Pulmonary artery endothelial cell (primary cell): Measurements from ENCODE around the gene ACAP2. TPM values are rescaled to one million over a fixed set of nuclear protein-coding genes. Genes with fewer than 3 reads are reported as not detected.
"Not testable (repeated sequence)": the region's sequence is repeated elsewhere in the genome, so short reads cannot be mapped to it uniquely, and the experiment has no call there.

Experiments used
- DNase-seq: peaks from one replicate; pipeline ENCODE4 v3.0.0-alpha.2; 2011; ENCODE audit warnings: low read depth, low spot score
- total RNA-seq: library from RNA; depleted of rRNA; stranded (reverse); fragments of >200 nt; gene quantifications from 2 replicates; pipeline ENCODE4 v1.2.3, GENCODE V29; 2014

ACAP2 gene
- total RNA-seq, 1 donor from 2014 or later: 52.8 TPM

GRCh38 chr3:195443391-195443989 is 670 bp upstream of the ACAP2 start:
- DNase-seq: no peak

- no peak for DNase-seq
Measured at GRCh38 chr3:195441992-195442572, 738 bp downstream of the ACAP2 start.

GRCh38 chr3:195441476-195441991 is 1.3 kb downstream of the ACAP2 start:
- DNase-seq: no peak

- no peak for DNase-seq
Measured at GRCh38 chr3:195441051-195441450, 1.8 kb downstream of the ACAP2 start.

GRCh38 chr3:195440379-195440778 is 2.4 kb downstream of the ACAP2 start:
- DNase-seq: no peak

DNA sequence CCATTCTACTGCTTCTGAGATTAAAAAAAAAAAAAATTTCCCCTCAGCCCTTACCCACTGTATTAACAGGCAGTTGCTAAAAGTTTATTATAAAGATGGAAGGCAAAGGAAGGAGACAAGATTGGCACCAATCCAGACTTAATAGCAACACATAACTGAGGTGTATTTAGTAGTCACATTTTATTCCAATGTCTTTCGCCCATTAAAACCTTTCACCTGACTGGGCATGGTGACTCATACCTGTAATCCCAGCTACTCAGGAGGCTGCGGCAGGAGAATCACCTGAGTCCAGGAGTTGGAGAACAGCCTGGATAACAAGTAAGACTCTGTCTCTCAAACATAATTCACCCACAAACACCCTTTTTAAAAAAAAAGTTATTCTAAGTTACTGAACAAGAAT is 4.4 kb downstream of the ACAP2 start:
- DNase-seq: no peak

DNA sequence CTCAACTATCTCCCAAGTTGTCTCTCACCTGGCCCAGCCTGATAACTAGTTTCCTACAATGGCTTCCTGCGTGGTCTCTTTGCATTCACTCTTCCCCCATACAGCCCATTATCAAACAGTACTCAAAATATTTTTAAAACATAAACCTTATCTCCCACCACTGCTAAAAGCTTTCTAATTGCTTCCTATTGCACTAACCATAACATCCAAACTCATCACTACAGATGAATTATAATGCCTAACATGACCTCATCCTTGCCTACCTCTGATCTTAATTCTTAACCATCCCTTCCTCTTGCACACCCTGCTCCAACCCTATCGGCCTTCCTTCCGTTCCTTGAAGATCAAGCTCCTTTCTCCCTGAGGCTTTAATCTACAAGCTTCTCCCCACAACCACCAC is 17.0 kb downstream of the ACAP2 start:
- no peak for DNase-seq

GRCh38 chr3:195423818-195424217 is 19.0 kb downstream of the ACAP2 start:
- no peak for DNase-seq

GRCh38 chr3:195421400-195421799 is 21.4 kb downstream of the ACAP2 start:
- no peak for DNase-seq

- no peak for DNase-seq
Measured at GRCh38 chr3:195416795-195417194, 26.0 kb downstream of the ACAP2 start.

DNA sequence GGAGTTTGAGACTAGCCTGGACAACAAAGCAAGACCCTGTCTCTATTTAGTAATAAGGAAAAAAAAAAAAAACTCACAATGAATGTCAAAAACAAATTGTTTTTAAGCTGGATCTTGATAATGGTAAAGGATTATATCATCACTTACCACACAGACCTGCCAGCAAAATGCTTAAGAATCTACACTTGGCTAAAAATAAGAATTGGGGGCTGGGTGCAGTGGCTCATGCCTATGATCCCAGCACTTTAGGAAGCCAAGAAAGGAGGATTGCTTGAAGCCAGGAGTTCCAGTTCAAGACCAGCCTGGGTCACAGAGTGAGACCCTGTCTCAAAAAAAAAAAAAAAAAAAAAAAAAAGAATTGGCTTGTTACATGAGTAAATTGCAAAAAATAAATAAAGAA is 31.0 kb downstream of the ACAP2 start:
- DNase-seq: no peak

DNA sequence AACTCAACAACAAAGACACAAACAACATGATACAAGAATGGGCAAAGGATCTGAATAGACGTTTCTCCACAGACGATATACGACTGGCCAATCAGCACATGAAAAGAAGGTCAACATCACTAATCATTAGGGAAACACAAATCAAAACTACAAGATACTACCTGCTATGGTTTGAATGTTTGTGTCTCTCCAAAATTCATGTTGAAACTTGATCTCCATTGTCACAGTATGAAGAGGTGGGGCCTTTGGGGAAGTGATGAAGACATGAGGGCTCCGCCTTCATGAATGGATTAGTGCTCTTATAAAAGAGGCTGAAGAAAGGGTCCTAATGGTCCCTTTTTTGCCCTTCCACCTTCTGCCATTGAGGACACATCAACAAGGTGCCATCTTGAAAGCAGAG is 32.3 kb downstream of the ACAP2 start:
- no peak for DNase-seq

DNA sequence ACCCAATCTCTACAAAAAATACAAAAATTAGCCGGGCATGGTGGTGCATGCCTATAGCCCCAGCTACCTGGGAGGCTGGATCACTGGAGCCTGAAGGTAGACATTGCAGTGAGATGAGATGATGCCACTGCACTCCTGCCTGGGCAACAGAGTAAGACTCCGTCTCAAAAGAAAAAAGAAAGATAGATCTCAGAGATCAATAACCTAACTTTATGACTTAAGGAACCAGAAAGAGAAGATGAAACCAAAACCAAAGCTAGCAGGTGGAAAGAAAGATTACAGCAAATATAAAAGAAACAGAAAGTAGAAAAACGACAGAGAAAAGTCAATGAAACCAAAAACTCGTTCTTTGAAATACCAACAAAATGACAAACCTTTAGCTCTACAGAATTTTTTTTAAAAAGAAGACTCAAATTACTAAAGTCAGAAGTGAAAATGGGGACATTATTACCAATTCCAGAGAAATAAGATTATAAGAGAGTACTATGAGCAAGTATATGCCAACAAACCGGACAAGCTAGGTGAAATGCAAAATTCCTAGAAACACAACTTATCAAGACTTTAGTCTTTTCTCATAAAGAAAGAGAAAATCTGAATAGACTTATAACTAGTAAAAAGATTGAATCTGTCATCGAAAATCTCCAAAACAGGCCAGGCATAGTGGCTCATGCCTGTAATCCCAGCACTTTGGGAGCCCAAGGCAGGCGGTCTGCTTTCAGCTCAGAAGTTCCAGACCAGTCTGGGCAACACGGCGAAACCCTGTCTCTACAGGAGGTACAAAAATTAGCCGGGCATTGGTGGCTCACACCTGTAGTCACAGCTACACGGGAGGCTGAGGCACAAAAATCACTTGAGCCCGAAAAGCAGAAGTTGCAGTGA is 35.0 kb downstream of the ACAP2 start:
- DNase-seq: no peak

DNA sequence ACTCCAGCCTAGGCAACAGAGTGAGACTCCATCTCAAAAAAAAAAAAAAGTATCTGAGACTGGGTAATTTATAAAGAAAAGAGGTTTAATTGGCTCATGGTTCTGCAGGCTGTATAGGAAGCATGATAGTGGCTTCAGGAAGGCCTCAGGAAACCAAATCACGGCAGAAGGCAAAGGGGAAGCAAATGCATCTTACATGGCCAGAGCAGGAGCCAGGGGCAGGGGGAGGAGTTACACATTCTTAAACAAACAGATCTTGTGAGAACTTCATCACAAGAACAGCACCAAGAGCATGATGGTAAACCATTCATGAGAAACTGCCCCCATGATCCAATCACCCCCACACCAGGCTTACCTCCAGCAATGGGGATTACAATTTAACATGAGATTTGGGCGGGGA is 37.2 kb downstream of the ACAP2 start:
- DNase-seq: peak; percentile 37

GRCh38 chr3:195403841-195404408 is 38.9 kb downstream of the ACAP2 start:
- no peak for DNase-seq

- no peak for DNase-seq
Measured at GRCh38 chr3:195403244-195403643, 39.6 kb downstream of the ACAP2 start.

GRCh38 chr3:195401943-195402342 is 40.9 kb downstream of the ACAP2 start:
- no peak for DNase-seq

- DNase-seq: not testable (repeated sequence)
Measured at GRCh38 chr3:195398460-195398859, 44.4 kb downstream of the ACAP2 start.

DNA sequence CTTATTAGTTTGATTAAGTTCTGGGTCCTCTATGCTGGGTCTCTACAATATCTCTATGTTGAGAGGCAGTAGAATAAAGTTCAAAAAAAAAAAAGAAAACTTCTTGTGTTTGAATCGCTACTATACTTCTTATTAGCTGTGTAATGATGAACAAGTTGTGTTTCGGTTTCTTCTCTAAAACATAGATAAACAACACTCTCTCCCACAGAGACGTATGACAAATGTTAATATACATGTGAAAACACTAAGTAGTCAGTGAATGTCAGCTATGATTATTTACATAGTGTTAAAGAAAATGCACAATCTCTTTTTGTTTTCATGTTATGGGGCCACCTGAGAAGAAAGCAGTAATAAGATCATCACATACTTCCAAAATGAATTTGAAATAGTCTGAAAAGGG is 45.3 kb downstream of the ACAP2 start:
- DNase-seq: no peak

GRCh38 chr3:195395208-195395816 is 47.5 kb downstream of the ACAP2 start:
- DNase-seq: no peak

DNA sequence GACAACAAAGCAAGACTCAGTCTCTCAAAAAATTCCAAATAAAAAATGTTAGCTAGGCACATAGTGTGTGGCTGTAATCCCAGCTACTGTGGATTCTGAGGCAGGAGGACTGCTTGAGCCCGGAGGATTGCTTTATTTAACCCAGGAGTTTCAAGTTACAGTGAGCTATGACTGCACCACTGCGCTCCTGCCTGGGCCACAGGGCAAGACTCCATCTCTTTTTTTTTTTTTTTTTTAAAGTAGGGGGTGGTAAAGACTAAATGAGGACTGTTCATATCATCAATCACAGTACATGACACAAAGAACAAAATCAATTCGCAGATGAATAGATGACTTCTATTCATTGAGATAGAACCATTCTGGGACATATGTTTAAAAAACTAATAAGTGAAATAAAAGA is 48.1 kb downstream of the ACAP2 start:
- no peak for DNase-seq

DNA sequence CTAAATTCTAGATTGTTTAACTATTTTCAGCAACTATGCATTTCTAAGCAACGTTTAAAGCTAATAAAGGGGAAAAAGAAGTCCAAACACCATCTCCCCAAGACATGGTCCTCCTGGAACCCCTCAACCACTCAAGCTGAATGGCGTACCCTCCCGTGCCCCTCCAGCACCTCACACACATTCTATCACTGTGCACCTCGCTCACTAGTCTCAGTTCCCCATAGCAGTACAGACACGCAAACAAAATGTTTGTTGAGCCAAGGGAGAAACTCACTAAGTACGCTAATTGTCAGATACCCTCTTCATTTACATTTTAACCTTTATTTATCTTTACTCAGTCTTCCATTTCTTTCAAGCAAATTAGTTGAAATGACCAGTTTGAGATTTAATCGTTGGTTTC is 48.8 kb downstream of the ACAP2 start:
- no peak for DNase-seq
